Osteoblast (primary cell): ENCODE data around the gene FCRLB. TPM values are rescaled to one million over a fixed set of nuclear protein-coding genes. Genes with fewer than 3 reads are reported as not detected.

Experiments used
- DNase-seq: peaks from one replicate; pipeline ENCODE4 v3.0.0; 2011; ENCODE audit warnings: low spot score, mixed read lengths; ENCODE audit not compliant: insufficient read length; ENCODE audit errors: missing footprints
- H2AFZ ChIP-seq: 2 replicates; pipeline ENCODE4 v1.6.0; 2011; ENCODE audit warnings: mild to moderate bottlenecking, low read length
- H3K27ac ChIP-seq: 2 replicates; pipeline ENCODE4 v1.5.1; 2011; ENCODE audit warnings: mild to moderate bottlenecking, low read depth, low read length, moderate library complexity
- H3K27me3 ChIP-seq: 2 replicates; pipeline ENCODE4 v1.6.0; 2012; ENCODE audit warnings: mild to moderate bottlenecking, control low read depth, inconsistent platforms, low read length, moderate library complexity; ENCODE audit not compliant: insufficient read depth
- H3K36me3 ChIP-seq: 2 replicates; pipeline ENCODE4 v1.5.1; 2011; ENCODE audit warnings: mild to moderate bottlenecking, low read length, control low read depth, moderate library complexity; ENCODE audit not compliant: insufficient read depth
- H3K4me1 ChIP-seq: 2 replicates; pipeline ENCODE4 v1.5.1; 2011; ENCODE audit warnings: mild to moderate bottlenecking, low read length, control low read depth, moderate library complexity; ENCODE audit not compliant: insufficient read depth
- H3K4me2 ChIP-seq: 2 replicates; pipeline ENCODE4 v1.6.0; 2011; ENCODE audit warnings: mild to moderate bottlenecking, low read length; ENCODE audit not compliant: insufficient read depth
- H3K4me3 ChIP-seq: fragments of 200-600 bp; sonication (generic); 3 replicates; pipeline ENCODE4 v1.5.1; 2012; ENCODE audit warnings: mild to moderate bottlenecking, low read length, inconsistent platforms; ENCODE audit not compliant: insufficient read depth
- H3K79me2 ChIP-seq: 2 replicates; pipeline ENCODE4 v1.6.0; 2012; ENCODE audit warnings: mild to moderate bottlenecking, low read length, control low read depth, inconsistent platforms; ENCODE audit not compliant: insufficient read depth
- H3K9me3 ChIP-seq: 2 replicates; pipeline ENCODE4 v1.5.1; 2011; ENCODE audit warnings: low read depth, low read length, control low read depth
- H4K20me1 ChIP-seq: 2 replicates; pipeline ENCODE4 v1.6.0; 2012; ENCODE audit warnings: mild to moderate bottlenecking, low read length, control low read depth; ENCODE audit not compliant: insufficient read depth
- total RNA-seq: library from RNA; depleted of rRNA; stranded (reverse); fragments of >200 nt; gene quantifications from 2 replicates; pipeline ENCODE4 v1.2.3, GENCODE V29; 2012
- TF ChIP-seq, protein P1 (sequence below): IDR thresholded peaks from 2 replicates; pipeline ENCODE4 v1.5.1; 2011; ENCODE audit warnings: mild to moderate bottlenecking, low read depth, low read length, moderate library complexity; ENCODE audit errors: extremely low read depth

Gene FCRLB
- total RNA-seq, 1 donor: 1.8 TPM

DNA sequence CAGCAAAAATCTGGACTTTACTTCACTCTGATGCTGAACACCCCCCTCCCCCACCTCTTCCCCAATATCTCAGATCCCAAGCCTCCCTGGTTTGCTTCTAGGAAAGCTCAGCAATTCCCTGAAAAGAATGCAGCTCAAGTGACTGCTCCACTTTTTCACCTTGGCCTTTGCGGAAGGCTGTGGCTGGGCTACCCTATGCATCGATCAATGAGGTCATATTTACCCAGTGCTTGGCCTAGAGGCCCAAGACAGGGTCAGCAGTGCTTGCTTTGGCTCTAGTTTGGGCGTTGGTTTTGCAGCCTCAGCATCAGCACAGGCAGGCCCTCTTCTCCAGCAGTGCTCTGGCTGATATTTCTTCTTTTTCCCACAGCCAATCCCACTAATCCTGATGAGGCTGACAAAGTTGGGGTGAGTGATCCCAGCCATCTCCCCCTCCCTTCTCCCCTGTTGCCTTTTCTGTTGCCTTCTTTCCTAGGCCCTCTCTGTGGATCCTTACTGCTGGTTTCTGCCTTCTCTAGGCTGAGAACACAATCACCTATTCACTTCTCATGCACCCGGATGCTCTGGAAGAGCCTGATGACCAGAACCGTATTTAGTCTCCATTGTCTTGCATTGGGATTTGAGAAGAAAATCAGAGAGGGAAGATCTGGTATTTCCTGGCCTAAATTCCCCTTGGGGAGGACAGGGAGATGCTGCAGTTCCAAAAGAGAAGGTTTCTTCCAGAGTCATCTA lies 44.2 kb upstream of the FCRLB start:
- DNase-seq: no peak
- H3K4me2 ChIP-seq: no peak overlapping the region
- no peak overlapping the region for H3K4me3 ChIP-seq
- no peaks in the 10 kb centered on the region for H3K9me3 ChIP-seq
- H3K79me2 ChIP-seq: no peaks in the 10 kb centered on the region
- H3K27me3 ChIP-seq: no peaks in the 10 kb centered on the region
- H3K27ac ChIP-seq: no peak overlapping the region
- no peaks in the 10 kb centered on the region for H4K20me1 ChIP-seq
- H3K4me1 ChIP-seq: no peaks in the 10 kb centered on the region
- H3K36me3 ChIP-seq: no peaks in the 10 kb centered on the region
- TF ChIP-seq, protein P1, sequence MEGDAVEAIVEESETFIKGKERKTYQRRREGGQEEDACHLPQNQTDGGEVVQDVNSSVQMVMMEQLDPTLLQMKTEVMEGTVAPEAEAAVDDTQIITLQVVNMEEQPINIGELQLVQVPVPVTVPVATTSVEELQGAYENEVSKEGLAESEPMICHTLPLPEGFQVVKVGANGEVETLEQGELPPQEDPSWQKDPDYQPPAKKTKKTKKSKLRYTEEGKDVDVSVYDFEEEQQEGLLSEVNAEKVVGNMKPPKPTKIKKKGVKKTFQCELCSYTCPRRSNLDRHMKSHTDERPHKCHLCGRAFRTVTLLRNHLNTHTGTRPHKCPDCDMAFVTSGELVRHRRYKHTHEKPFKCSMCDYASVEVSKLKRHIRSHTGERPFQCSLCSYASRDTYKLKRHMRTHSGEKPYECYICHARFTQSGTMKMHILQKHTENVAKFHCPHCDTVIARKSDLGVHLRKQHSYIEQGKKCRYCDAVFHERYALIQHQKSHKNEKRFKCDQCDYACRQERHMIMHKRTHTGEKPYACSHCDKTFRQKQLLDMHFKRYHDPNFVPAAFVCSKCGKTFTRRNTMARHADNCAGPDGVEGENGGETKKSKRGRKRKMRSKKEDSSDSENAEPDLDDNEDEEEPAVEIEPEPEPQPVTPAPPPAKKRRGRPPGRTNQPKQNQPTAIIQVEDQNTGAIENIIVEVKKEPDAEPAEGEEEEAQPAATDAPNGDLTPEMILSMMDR: no peak
- H2AFZ ChIP-seq: no peak overlapping the region

DNA sequence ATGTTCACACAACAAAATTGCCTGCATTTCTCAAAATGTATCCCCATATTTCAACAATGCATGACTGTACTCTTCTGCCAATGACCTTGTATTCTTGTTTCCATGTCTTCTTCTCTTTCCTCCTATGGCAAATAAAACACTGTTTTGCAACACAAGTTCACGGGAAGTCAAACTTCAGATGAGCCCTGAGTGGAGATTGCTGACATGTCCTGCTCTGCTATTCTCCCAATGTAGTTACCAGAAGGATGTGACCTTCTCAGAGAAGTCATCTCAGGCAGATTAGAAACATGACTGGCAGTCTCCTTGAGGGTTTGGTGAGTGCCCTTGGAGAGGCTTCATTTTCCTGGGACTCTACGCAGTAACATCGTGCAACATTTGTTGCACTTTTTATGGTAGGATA lies 42.8 kb upstream of the FCRLB start:
- Histone ChIP-seq H3K4me1 (no peaks in the 10 kb centered on the region), H3K27ac (no peak overlapping the region), H3K4me2 (no peak overlapping the region), H3K9me3 (no peaks in the 10 kb centered on the region), H3K79me2 (no peaks in the 10 kb centered on the region), H3K27me3 (peaks cover 7% of the 10 kb centered on the region), H2AFZ (no peak overlapping the region), H3K4me3 (no peak overlapping the region), H3K36me3 (no peaks in the 10 kb centered on the region), H4K20me1 (no peaks in the 10 kb centered on the region)
- DNase-seq: no peak
- TF ChIP-seq, protein P1: no peak

- no peak overlapping the region for H3K4me2 ChIP-seq
- no peaks in the 10 kb centered on the region for H3K9me3 ChIP-seq
- H3K79me2 ChIP-seq: no peaks in the 10 kb centered on the region
- DNase-seq: no peak
- no peak overlapping the region for H3K27ac ChIP-seq
- H3K27me3 ChIP-seq: peaks cover 7% of the 10 kb centered on the region
- no peaks in the 10 kb centered on the region for H4K20me1 ChIP-seq
- TF ChIP-seq, protein P1: no peak
- H3K4me1 ChIP-seq: no peaks in the 10 kb centered on the region
- no peak overlapping the region for H3K4me3 ChIP-seq
- H2AFZ ChIP-seq: no peak overlapping the region
- H3K36me3 ChIP-seq: no peaks in the 10 kb centered on the region
Measured at GRCh38 chr1:161681879-161682278, 39.5 kb upstream of the FCRLB start.

DNA sequence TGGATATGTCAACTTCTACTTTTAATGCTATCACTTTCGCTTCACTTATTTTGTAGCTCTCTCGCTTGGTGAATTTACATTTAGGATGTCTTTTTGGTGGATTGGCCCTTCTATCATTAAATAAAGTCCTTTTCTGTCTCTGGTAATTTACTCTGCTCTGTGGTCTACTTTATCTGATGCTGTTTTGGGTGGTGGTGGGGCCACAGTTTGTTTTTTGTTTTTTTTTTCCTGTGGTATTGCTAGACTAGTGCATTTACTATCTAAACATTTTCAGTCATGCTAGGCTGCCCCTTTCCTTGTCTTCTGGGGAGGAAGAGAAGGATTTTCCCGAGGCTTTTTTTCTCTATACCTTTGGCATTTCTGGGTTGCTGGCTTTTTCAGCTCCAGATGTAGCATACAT lies 32.4 kb upstream of the FCRLB start:
- Histone ChIP-seq H2AFZ (peak overlapping the region; percentile 55), H3K4me3 (no peak overlapping the region), H3K36me3 (no peaks in the 10 kb centered on the region), H4K20me1 (no peaks in the 10 kb centered on the region), H3K4me1 (no peaks in the 10 kb centered on the region), H3K27ac (no peak overlapping the region), H3K4me2 (no peak overlapping the region), H3K79me2 (no peaks in the 10 kb centered on the region), H3K27me3 (no peaks in the 10 kb centered on the region), H3K9me3 (no peaks in the 10 kb centered on the region)
- TF ChIP-seq, protein P1: no peak
- no peak for DNase-seq
